Stimulated activated CD4-positive, alpha-beta T cell treated with anti-CD3 and anti-CD28 coated beads, Interleukin-12 subunit alpha, Interleukin-12 subunit beta, amount 100 ng/mL, for 48 hours (primary cell): ENCODE results near the gene E2F4.

Source experiments
- DNase-seq, 3 donors: peaks; one replicate each; pipeline ENCODE4 v3.0.0-alpha.2; 2020; ENCODE audit warnings: low read depth in 2 of 3, low spot score in 1 of 3

The E2F4 gene

GRCh38 chr16:67207249-67208091 lies 15.5 kb downstream of the E2F4 start:
- no peak for DNase-seq

GRCh38 chr16:67208154-67208896 lies 16.4 kb downstream of the E2F4 start:
- no peak for DNase-seq

GRCh38 chr16:67209565-67209964 lies 17.6 kb downstream of the E2F4 start:
- DNase-seq: no peak

GRCh38 chr16:67210069-67210937 lies 18.3 kb downstream of the E2F4 start:
- no peak for DNase-seq

- DNase-seq: no peak
These were observed 19.7 kb downstream of the E2F4 start for GRCh38 chr16:67211674-67212073.

- no peak for DNase-seq
These were observed 20.8 kb downstream of the E2F4 start for GRCh38 chr16:67212766-67213165.

- DNase-seq: no peak
These were observed 21.5 kb downstream of the E2F4 start for GRCh38 chr16:67213197-67214019.

GRCh38 chr16:67215706-67216105 lies 23.8 kb downstream of the E2F4 start:
- no peak for DNase-seq

- no peak for DNase-seq
These were observed 24.9 kb downstream of the E2F4 start for GRCh38 chr16:67216612-67217490.

- no peak for DNase-seq
These were observed 32.0 kb downstream of the E2F4 start for GRCh38 chr16:67223992-67224391.

- no peak for DNase-seq
These were observed 34.4 kb downstream of the E2F4 start for GRCh38 chr16:67226295-67226803.

- peak; percentile 98 to 99 (median 98) for DNase-seq
These were observed 35.0 kb downstream of the E2F4 start, which contains the start of gene TMEM208 for GRCh38 chr16:67226804-67227566. TMEM208 (plus strand) TSS chr16:67227130; CDS start chr16:67227219, 89 bp downstream.

GRCh38 chr16:67227567-67227921 lies 35.6 kb downstream of the E2F4 start:
- DNase-seq: no peak

GRCh38 chr16:67228034-67228785 lies 36.3 kb downstream of the E2F4 start:
- no peak for DNase-seq

- no peak for DNase-seq
These were observed 37.0 kb downstream of the E2F4 start for GRCh38 chr16:67228905-67229304.

- DNase-seq: no peak
These were observed 38.2 kb downstream of the E2F4 start for GRCh38 chr16:67229906-67230808.
